GM18517 (cell line): ENCODE measurements around the gene KRT17.
"Not testable (repeated sequence)": the region's sequence is repeated elsewhere in the genome, so short reads cannot be mapped to it uniquely, and the experiment has no call there.

Experiments
- ATAC-seq: cut with Tn5 transposase; IDR thresholded peaks from one replicate; pipeline ENCODE4 v1.9.1; 2021; ENCODE audit warnings: mild to moderate bottlenecking, moderate library complexity; ENCODE audit not compliant: unreplicated experiment

Gene KRT17

DNA sequence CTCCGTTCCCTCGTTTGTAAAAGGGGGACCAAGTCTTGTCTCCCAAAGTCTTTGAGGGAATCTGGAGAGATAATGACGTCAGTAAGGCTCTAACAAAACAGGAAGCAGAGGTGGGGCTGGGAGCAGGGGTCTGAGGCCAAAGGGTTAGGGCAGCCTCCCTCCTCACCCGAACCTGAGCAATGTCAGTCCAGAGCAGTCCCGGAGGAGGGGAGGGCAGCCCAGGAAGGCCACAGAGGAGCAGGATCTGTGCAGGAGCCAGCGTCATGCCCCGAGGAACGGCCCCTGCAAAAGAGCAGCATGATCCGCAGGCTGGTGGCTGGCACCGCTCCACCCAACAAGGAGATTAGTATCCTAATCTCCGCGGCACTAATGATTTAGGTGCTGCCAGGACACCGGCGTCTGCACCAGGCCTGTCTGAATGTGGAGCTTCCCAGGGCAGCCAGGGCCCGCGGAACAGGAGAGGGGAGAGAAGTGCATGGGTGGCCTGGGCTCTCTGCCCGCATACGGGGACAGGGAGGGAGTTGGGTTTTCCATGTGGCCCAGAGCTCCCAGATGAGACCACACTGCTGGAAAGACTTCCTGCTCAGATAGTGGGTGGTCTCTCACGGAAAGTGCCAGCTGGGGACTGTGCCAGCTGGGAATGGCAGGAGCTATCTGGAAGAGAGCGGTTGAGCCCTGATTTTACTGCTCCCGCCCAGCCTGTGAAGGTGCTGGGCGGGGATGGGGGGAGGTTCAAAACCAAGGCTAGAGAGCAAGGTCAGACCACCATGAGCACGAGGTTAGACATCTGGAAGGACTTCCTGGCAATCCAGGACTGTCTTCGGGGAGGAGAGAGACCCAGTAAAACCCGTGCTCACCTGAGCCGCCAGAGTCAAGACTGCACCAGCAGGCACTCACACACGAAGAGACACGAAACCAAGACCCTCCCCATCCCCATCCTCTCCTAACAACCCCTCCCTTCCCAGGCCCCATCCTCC is 11.0 kb upstream of the KRT17 start:
- ATAC-seq = no peak

DNA sequence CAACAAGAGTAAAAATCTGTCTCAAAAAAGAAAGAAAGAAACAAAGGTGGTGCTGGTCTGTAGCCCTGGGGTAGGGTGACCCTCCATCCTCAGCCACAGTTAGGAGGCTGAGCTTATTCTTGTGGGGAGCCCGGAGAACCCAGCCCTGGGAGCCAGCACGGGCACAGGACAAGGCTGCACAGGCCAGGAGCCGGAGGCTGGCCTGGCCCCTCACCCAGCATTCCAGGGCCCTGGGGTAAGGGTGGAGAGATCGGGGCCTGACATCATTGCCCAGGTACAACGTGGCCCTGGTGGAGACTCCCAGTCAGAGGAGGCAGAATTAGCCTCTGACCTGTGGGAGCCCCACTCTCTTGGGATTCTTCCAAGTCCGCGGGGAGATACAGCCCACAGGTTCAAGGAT is 10.3 kb upstream of the KRT17 start:
- ATAC-seq = no peak

DNA sequence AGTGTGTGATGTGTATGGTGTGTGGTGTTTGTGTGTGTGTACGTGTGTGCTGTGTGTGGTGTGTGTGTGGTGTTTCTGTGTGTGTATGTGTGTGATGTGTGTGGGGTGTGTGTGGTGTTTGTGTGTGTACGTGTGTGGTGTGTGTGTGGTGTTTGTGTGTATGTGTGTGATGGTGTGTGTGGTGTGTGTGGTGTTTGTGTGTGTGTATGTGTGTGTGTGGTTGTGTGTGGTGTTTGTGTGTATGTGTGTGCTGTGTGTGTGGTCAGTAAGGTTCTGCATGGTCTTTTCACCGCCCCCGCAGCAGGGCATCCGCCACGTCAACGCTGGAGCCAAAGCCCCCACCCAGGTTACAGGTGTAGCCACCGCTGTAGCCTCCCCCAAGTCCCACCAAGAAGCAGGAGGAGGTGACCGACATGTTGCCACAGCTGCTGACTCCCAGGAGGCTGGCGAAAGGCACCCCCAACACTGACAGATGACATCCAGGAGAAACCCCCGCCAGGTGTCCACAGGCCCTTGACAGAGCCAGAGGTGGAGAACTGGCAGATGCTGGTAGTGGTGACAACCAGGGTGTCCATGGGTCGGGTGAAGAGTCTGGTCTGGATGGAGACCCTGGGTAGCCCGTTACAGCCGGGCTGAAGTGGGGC is 9.3 kb upstream of the KRT17 start:
- ATAC-seq = no peak

DNA sequence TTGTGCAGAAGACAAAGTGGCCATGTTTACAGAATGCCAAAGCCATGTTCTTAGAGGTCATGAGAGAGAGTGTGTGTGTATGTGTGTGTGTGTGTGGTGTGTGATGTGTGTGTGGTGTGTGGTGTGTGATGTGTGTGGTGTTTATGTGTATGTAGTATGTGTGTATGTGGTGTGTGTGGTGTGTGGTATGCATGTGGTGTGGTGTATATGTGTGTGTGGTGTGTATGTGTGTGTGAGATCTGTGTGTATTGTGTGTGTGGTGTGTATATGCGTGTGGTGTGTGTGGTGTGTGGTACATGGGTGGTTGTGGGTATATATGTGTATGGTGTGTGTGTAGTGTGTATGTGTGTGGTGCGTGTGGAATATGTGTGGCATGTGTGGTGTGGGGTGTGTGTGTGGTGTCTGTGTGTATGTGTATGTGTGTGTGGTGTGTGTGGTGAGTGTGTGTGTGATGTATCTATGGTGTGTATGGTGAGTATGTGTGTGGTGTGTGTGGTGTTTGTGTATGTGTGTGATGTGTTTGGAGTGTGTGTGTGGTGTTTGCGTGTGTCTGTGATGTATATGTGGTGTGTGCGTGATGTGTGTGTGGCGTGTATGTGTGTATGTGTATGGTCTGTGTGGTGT is 8.2 kb upstream of the KRT17 start:
- no peak for ATAC-seq

- ATAC-seq = no peak
These were observed 7.5 kb upstream of the KRT17 start for GRCh38 chr17:41631898-41632285.

GRCh38 chr17:41631025-41631897 is 6.9 kb upstream of the KRT17 start:
- no peak for ATAC-seq

DNA sequence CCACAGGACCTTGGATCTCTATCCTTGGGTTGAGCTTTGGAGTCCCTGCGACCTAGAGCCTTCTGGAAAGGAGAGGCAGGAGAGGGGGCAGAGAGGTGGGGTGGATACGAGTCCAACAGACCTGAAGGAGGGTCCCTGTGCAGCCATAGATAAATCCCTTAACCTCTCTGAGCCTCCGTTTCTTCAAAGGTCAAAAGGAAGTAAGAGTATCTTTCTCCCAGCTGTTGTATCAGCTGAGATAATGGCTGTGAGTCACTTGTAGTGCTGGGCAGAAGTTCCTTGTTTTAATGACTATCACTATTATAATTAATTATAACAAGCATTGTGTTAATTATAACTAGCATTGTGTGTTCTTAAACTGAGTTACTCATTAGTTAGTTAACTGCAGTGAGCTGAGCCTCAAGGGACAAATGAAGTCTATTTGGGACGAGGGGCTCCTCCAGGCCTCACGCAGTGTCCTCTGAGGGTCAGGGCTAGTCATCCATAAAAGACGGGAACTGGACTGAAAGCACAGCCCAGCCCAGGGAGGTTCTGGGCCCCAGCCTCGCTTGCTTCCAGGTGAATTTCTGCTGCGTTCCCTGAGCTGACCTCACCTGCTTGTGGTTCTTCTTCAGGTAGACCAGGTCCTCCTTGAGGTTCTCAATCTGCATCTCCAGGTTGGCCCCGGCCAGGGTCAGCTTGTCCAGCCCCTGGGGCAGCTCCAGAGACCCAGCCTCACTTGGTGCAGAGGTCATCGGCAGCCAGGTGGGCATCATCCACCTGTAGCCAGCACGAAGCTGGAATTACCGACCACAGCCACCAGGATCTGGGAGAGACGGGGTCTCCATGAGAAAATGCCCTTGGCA is 5.7 kb upstream of the KRT17 start:
- no peak for ATAC-seq

- ATAC-seq = no peak
These were observed 4.9 kb upstream of the KRT17 start for GRCh38 chr17:41629316-41629715.

DNA sequence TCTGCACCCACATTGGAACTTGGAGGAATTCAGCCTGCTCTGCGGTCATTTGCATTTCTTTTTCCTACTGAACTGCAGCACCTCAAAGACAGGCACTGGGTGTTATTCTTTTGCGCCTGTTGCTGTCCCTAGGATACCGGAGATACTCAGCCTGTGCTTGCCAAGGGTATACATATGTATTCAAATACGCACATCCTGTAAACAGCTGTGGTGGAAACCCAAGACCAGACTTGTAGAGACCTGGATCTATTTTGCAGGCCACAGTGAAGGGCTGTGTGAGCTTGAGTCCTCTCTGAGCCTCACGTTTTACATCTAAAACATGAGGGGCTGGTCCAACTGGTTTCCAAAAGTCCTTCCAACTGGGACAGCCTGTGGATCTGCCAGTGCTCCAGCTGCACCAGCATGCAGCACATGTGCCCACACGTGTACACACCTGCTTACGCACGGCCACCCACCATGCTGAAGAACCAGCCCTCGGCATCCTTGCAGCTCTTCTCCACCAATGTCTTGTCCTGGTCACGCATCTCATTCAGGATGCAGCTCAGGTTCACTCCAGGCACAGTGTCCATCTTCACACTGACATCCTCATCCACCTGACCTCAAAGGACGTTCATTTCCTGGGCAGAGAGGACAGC is 4.4 kb upstream of the KRT17 start:
- not testable (repeated sequence) for ATAC-seq

GRCh38 chr17:41628073-41628370 is 3.6 kb upstream of the KRT17 start:
- not testable (repeated sequence) for ATAC-seq

GRCh38 chr17:41627316-41628072 is 3.1 kb upstream of the KRT17 start:
- no peak for ATAC-seq

GRCh38 chr17:41626914-41627295 is 2.5 kb upstream of the KRT17 start:
- ATAC-seq = not testable (repeated sequence)

DNA sequence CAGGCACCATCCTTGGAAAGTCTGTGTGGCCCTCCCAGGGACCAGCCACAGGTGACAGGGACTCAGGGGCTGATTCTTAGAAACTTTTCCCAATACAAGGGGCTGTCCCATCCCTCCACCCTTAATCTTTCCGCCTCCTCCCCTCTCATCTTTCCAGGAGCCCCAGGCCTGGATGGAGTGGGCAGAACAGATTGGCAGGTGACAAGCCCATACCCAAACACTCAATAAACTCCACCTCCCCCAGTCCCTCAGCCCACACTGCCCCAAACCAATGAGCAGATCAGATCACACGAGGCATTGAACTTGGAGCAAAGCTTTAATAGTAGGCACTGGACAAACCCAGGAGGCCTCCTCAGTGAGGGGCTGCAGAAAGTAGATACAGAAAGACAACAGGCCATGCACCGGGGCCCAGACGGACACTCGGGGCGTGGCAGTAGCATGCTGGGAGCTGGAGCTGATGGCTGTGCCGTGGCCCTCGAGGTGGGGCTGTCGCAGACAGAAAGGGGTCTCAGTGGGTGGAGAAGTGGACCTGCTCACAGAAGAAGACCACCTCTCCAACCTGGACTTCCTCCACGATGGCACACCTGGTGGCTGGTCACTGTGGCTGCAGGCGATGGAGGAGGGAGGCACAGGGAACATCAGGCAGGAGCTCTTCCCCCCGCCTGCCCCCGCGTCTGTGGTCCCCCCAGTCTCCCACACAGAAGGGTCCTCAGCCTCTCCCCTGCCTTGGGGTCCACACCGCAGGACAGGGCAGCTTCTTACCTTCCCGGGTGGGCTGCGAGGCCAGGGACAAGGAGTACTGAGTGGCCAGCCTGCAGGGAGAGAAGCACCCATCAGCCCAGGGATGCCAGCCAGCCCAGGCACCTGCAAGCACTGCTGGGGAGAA is 1.9 kb upstream of the KRT17 start:
- not testable (repeated sequence) for ATAC-seq

DNA sequence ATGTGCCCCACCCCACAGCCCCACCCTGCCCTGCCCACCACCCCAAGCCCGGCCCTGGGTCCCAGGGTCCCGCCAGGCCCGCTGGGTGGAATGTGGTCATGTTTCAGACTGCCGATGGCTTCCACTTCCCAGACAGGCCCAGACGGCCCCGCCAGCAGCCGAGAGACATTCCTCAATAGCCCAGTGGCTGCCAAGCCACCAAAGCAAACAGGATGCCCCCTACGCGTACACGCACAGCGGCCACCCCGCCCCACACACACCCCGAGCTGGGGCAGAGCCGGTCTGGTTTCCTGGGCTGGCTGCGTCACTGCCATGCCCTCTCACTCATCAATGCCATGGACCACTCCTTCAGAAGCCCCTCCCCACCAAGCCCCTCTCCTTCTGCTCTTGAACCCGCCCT is 1.2 kb upstream of the KRT17 start:
- no peak for ATAC-seq

- ATAC-seq = not testable (repeated sequence)
These were observed 1.1 kb downstream of the KRT17 start for GRCh38 chr17:41623184-41623861.

DNA sequence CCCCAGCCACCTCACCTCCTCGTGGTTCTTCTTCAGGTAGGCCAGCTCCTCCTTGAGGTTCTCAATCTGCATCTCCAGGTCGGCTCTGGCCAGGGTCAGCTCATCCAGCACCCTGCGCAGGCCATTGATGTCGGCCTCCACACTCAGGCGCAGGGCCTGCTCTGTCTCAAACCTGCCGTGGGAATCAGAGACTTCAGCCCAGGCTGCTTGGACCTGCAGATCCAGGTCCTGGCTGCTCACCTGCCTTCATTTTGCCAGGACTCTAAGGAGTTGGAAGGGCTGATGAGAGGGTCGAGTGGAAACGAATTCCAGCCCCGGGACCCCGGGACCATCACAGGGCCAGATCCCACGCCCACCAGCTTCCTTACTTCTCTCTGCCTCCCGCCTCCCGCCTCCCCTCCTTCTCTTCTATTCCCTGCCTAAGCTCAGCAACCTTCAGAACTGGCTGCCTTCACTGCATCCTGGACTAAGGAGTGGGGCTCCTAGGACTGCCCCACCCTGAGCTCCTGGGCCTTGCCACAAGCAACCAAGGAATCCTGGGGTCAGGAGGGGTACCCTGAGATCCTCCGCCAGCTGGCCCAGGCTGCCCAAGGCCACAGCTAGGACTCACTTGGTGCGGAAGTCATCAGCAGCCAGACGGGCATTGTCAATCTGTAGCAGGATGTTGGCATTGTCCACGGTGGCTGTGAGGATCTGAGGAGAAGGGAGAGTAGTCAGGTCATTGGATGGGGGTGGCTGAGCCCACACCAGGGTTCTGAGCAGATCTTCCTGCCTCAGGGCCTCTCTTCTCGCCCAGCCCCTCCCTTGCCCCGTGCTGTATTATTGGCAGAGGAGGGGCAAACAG is 1.8 kb downstream of the KRT17 start:
- ATAC-seq = not testable (repeated sequence)
